GM19395 (cell line): Measurements from ENCODE around the gene TOMM20.

Experiments
- ATAC-seq: cut with Tn5 transposase; IDR thresholded peaks from one replicate; pipeline ENCODE4 v1.9.1; 2021; ENCODE audit warnings: mild to moderate bottlenecking, moderate library complexity; ENCODE audit not compliant: unreplicated experiment

Gene TOMM20

GRCh38 chr1:235136111-235136510 is 7.5 kb upstream of the TOMM20 start:
- ATAC-seq = no peak

DNA sequence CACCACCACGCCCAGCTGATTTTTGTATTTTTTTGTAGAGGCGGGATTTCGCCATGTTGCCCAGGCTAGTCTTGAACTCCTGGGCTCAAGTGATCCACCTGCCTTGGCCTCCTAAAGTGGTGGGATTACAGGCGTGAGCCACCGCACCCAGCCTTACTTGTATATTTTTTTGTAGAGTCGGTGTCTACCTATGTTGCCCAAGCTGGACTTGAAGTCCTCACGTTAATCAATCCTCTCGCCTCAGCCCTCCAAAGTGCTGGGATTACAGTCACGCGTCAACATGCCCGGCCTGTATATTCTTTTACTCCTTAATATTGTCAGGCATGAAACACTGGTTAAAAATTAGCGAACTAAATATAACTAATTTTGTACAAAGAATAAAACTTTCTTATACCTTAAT is 5.5 kb upstream of the TOMM20 start:
- no peak for ATAC-seq

DNA sequence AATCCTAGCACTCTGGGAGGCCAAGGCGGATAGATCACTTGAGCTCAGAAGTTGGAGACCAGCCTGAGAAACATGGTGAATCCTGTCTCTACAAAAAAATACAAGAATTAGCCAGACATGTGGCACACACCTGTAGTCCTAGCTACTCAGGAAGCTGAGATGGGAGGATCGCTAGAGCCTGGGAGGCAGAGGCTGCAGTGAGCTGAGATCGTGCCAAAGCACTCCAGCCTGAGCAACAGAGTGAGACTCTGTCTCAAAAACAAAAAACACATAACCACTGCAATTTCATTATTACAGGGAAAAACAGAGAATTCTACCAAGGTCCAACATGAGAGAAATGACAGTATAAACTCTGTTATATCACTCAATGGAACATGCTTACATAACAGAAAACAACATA is 4.4 kb upstream of the TOMM20 start:
- ATAC-seq = no peak

GRCh38 chr1:235131961-235132360 is 3.3 kb upstream of the TOMM20 start:
- no peak for ATAC-seq

GRCh38 chr1:235130766-235131270 is 2.2 kb upstream of the TOMM20 start:
- no peak for ATAC-seq

DNA sequence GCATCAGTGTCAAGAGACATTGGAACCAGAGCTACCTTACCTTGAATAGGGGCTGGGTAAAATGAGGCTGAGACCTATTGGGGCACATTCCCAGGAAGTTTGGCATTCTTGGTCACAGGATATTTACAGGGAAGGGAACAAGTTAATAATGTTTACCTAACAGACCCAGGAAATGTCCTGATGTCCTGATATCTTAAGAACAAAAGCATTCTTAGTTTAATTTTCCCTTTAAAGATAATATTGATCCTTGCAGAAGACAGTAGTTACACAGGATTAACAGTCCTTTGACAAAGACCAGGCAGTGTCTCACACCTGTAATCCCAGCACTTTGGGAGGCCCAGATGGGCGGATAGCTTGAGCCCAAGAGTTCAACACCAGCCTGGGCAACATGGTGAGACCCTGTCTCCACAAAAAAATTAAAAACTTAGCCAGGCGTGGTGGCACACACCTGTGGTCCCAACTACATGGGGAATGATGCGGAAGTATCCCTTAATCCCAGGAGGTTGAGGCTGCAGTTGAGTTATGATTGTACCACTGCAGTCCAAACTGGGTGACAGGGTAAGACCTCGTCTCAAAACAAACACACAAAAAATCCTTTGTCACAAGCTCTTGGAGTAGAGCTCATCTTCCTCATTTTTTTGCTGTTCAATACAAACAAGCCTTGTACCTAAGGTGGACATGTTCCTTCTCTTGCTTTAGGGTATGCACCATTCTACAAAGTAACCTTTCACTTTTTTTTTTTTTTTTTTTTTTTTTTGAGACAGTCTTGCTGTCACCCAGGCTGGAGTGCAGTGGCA is 1.3 kb upstream of the TOMM20 start:
- ATAC-seq = no peak

DNA sequence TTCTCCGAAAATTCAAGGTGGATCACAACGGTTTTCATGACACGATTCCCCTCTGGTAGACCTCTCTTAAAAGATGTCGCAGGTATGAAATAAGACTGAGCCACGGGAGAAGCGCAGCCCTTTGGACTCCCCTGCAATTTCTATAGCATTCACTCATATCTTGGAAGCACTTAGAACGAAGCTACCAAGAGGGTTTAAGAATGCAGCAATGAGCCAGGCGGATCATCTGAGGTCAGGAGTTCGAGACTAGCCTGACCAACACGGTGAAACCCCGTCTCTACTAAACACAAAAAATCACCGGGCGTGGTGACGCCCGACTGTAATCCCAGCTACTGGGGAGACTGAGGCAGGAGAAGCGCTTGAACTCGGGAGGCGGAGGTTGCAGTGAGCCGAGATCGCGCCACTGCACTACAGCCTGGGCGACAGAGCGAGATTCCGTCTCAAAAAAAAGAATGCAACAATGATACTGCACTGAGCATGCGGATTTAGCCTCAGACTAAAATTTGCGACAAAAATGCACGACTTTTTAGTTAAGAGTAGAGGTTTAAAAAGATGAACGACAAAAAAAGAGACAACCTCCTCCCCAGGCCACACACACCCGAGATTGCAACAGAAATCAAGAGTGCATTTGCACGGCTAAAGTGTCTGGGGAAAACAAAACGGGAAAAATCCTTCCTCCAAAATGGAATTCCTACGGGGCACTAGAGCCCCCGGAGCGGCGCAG is 743 bp downstream of the TOMM20 start:
- ATAC-seq = no peak

GRCh38 chr1:235127203-235127602 is 1.4 kb downstream of the TOMM20 start:
- ATAC-seq = no peak

DNA sequence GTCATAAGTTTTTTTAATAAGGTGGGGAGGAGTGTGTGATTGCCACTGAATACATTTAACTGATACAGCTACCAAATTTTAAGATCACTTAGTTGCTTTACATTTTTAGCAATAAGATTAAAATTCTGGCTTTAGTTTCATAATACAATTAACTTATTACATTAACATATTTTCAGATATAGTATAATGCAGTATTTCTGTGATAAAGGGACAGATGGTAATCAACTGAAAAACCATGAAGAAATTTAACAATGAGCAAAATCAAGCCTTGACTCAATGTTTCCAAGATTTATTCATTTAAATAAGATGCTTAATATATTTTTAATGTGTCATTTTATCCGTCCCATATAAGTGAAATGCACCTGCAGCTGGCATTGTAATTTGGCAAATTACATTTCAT is 4.0 kb downstream of the TOMM20 start:
- no peak for ATAC-seq

DNA sequence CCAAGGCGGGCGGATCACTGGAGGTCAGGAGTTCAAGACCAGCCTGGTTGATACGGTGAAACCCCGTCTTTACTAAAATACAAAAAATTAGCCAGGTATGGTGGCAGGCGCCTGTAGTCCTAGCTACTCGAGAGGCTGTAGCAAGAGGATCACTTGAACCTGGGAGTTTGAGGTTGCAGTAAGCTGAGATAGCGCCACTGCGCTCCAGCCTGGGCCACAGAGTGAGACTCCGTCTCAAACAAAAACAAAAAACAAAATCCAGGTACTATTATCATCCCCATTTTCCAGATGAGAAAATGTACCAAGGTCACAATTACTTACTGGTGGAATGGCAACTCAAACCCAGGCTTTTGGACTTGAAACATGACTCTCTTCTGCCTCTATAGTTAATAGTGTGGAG is 4.5 kb downstream of the TOMM20 start:
- no peak for ATAC-seq

DNA sequence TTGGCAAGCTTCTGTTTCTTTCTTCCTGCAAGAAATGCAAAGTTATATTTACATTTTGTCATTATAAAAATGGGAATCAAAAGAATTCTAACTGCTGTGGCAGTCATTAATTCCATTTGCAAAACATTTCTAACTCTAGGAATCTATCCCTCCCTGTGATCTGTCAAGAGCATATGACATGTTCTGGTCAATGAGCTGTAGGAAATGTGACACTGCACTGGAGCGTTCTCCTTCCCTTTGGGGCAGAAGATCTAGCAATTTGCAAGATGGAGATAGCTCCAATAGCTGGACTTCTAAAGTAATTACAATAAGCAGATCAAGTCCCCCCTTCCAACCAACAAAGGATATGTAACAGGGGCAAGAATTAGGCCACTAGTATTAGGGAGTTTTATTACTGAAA is 6.3 kb downstream of the TOMM20 start:
- no peak for ATAC-seq

- no peak for ATAC-seq
Measured at GRCh38 chr1:235113183-235113917, 15.3 kb downstream of the TOMM20 start.

DNA sequence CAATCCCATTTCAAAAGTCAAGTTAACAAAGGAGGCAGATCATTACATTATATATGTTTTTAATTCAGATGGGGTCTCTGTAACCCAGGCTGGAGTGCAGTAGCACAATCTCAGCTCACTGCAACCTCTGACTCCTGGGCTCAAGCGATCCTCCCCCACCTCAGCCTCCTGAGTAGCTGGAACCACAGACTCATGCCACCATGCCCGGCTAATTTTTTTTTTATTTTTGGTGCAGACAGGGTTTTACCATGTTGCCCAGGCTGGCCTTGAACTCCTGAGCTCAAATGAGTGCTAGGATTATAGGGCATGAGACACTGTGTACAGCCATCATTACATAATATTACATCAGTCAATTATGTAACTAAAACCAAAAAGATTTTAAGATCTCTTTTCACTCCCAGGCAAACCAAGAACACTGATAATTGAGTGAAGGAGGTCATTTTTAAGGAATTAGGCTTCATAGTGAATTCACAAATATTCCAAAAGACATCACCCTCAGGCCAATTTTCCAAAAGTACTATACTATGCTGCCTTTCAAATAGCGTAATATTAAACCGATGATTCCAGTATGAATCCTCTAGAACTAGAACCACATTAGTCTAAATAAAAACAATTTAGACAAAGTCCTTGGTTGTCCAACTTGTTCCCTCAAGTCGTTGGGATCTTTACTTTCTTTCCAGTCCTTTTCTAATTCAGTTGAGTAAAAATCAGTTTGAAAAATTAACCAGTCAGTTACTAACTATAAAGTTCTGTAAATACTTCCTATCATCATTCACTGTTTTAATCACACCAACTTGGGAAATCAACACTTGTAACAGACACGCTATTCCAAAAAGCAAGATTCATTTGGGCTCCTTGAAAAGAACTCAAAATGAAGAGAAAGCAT is 16.1 kb downstream of the TOMM20 start:
- no peak for ATAC-seq

- ATAC-seq = no peak
Measured at GRCh38 chr1:235111107-235111506, 17.5 kb downstream of the TOMM20 start.

- no peak for ATAC-seq
Measured at GRCh38 chr1:235108876-235109275, 19.8 kb downstream of the TOMM20 start.

DNA sequence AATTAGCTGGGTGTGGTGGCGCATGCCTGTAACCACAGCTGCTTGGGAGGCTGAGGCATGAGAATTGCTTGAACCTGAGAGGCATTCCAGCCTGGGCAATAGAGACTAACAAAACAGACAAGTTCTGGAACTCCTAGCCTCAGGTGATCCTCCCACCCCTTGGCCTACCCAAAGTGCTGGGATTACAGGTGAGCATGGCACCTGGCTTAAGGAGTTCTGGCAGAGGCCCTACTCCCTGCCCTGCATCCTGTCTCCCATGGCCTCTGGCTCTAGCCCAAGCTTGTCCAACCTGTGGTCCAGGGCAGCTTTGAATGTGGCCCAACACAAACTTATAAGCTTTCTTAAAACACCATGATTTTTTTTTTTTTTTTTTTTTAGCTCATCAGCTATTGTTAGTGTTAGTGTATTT is 20.4 kb downstream of the TOMM20 start:
- no peak for ATAC-seq

DNA sequence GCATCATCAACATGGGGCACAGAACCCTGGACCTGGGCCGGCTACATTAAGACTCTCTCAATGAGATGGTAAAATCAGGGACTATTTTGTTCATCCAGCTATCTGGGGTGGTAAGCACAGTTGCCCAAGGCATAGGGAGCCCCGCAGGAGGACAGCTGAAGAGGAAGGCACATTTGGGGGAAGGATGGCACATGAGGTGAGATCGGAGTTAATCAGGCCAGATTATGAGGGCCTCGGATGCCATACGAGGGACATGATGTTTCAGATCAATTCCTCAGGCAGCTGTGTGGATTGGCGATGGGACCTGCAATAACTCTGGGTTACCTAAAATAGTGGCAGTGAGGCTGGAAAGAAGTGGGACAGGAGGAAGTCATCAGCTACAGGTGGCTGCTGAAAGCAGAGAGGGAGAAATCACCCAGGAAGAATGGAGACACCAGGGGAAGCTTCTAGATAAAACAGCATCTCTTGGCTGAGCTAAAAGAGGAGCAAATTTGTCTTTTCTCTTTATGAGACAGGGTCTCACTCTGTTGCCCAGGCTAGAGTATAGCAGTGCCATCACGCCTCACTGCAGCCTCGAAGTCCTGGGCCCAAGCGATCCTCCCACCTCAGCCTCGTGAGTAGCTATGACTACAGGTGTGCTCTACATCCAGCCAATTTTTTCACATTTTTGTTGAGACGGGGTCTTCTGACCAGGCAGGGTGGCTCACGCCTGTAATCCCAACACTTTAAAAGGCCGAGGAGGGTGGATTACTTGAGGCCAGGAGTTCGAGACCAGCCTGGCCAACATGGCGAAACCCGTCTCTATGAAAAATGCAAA is 21.1 kb downstream of the TOMM20 start:
- ATAC-seq = no peak

DNA sequence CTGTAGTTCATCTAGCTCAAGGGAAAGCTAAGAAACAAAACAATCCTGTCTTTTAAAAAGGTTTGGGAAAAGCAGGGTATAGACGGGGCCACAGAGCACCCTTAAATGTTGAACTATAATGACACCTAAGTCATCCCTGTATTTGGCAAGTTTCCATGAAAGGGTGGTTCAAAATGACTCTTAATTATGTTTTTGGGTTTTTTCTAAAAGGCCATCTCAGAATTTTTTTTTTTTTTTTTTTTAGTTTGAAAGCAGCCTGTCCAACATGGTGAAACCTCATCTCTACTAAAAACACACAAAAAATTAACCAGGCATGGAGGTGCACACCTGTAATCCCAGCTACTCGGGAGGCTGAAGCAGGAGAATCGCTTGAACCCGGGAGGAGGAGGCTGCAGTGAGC is 22.2 kb downstream of the TOMM20 start:
- no peak for ATAC-seq
